ENCODE measurements around the gene CAMK2N1. TPM values are rescaled to one million over a fixed set of nuclear protein-coding genes. Genes with fewer than 3 reads are reported as not detected.

CAMK2N1 gene
- polyA plus RNA-seq (2011; rRNA removed) (62.8 and 83.1 TPM in 2 replicates), polyA minus RNA-seq (2011; rRNA and poly(A)+ RNA removed) (15.7 and 19.8 TPM in 2 replicates)

GRCh38 chr1:20485527-20486456, at the start of gene CAMK2N1:
Gene CAMK2N1 (minus strand): TSS chr1:20486210. CDS start chr1:20485379, 831 bp downstream.
- POLR2A ChIA-PET: interaction anchor here (0.6 to 1.3 kb wide), 10 partner anchors 9 to 975 kb away, joined by 3 to 8 read pairs (median 4); partner anchors contain the start of genes MUL1 and OTUD3
- CTCF ChIA-PET: interaction anchor here (0.6 to 1.5 kb wide), 4 partner anchors 9 to 568 kb away, joined by 4 to 7 read pairs (median 4); no protein-coding TSS in a partner anchor
- no peak for DNase-seq (ENCODE audit: low read depth, low spot score)
- Histone ChIP-seq H3K27me3 (ENCODE audit: control insufficient read depth, insufficient read depth, low read length) (peaks cover 2% of the 10 kb centered on the region), H3K27ac (ENCODE audit: low read depth, low read length) (peak within 1 kb of the TSS; percentile 86), H3K9me3 (ENCODE audit: control insufficient read depth, insufficient read depth, low read length) (peaks cover 10% of the 10 kb centered on the region; the same call in 1 of the 2 replicates), H3K4me3 (ENCODE audit: low read depth, low read length) (peak within 1 kb of the TSS; percentile 88)
- no peak for TF ChIP-seq CTCF (IDR thresholded peaks at IDR 0.05; ENCODE audit: low read depth, low read length)

- Histone ChIP-seq H3K27me3 (ENCODE audit: control insufficient read depth, insufficient read depth, low read length) (peaks cover 48% of the 10 kb centered on the region), H3K9me3 (ENCODE audit: control insufficient read depth, insufficient read depth, low read length) (no peaks in the 10 kb centered on the region), H3K4me3 (ENCODE audit: low read depth, low read length) (no peak overlapping the region), H3K27ac (ENCODE audit: low read depth, low read length) (no peak overlapping the region)
- no peak for TF ChIP-seq CTCF (IDR thresholded peaks at IDR 0.05; ENCODE audit: low read depth, low read length)
- POLR2A ChIA-PET: interaction anchor here (1.5 kb wide), 1 partner anchor 9 kb away, joined by 4 read pairs; no protein-coding TSS in a partner anchor
- CTCF ChIA-PET: interaction anchor here (1.3 to 1.6 kb wide), 2 partner anchors 98 to 99 kb away, joined by 3 read pairs; no protein-coding TSS in a partner anchor
- DNase-seq (ENCODE audit: low read depth, low spot score): no peak
These were observed 48.8 kb upstream of the CAMK2N1 start for GRCh38 chr1:20534659-20535417.

- Histone ChIP-seq H3K4me3 (ENCODE audit: low read depth, low read length) (no peak overlapping the region), H3K27me3 (ENCODE audit: control insufficient read depth, insufficient read depth, low read length) (peaks cover 51% of the 10 kb centered on the region), H3K9me3 (ENCODE audit: control insufficient read depth, insufficient read depth, low read length) (no peaks in the 10 kb centered on the region; the same call in 1 of the 2 replicates), H3K27ac (ENCODE audit: low read depth, low read length) (no peak overlapping the region)
- CTCF ChIA-PET: no interaction called here
- DNase-seq (ENCODE audit: low read depth, low spot score): no peak
- POLR2A ChIA-PET: interaction anchor here (1.5 kb wide), 1 partner anchor 10 kb away, joined by 4 read pairs; no protein-coding TSS in a partner anchor
- TF ChIP-seq CTCF (IDR thresholded peaks at IDR 0.05; ENCODE audit: low read depth, low read length): no peak
These were observed 47.6 kb upstream of the CAMK2N1 start for GRCh38 chr1:20533635-20534034.

GRCh38 chr1:20530901-20531300, 44.9 kb upstream of the CAMK2N1 start:
- peaks cover 55% of the 10 kb centered on the region for H3K27me3 ChIP-seq (ENCODE audit: control insufficient read depth, insufficient read depth, low read length)
- H3K27ac ChIP-seq (ENCODE audit: low read depth, low read length): peak overlapping the region; percentile 11
- no peaks in the 10 kb centered on the region; the same call in 1 of the 2 replicates for H3K9me3 ChIP-seq (ENCODE audit: control insufficient read depth, insufficient read depth, low read length)
- ChIA-PET POLR2A (no interaction called here), CTCF (interaction anchor here (0.6 kb wide), 1 partner anchor 9 kb away, joined by 3 read pairs; no protein-coding TSS in a partner anchor)
- TF ChIP-seq CTCF (IDR thresholded peaks at IDR 0.05; ENCODE audit: low read depth, low read length): no peak
- no peak overlapping the region for H3K4me3 ChIP-seq (ENCODE audit: low read depth, low read length)
- DNase-seq (ENCODE audit: low read depth, low spot score): no peak

Data from AG04450 (cell line).